ENCODE data around the gene WDPCP.
"Not testable (repeated sequence)": the region's sequence is repeated elsewhere in the genome, so short reads cannot be mapped to it uniquely, and the experiment has no call there.

Gene WDPCP

GRCh38 chr2:63121055-63121834, 467.0 kb downstream of the WDPCP start:
- DNase-seq (ENCODE audit: low read depth in 2 of 2): no peak

GRCh38 chr2:63118821-63119220, 469.5 kb downstream of the WDPCP start:
- DNase-seq (ENCODE audit: low read depth in 2 of 2): no peak

- no peak for DNase-seq (ENCODE audit: low read depth in 2 of 2)
Measured at GRCh38 chr2:63104482-63104881, 483.8 kb downstream of the WDPCP start.

GRCh38 chr2:63101954-63102353, 486.3 kb downstream of the WDPCP start:
- no peak for DNase-seq (ENCODE audit: low read depth in 2 of 2)

- no peak for DNase-seq (ENCODE audit: low read depth in 2 of 2)
Measured at GRCh38 chr2:63099032-63099431, 489.2 kb downstream of the WDPCP start.

GRCh38 chr2:63096491-63096890, 491.8 kb downstream of the WDPCP start:
- no peak for DNase-seq (ENCODE audit: low read depth in 2 of 2)

GRCh38 chr2:63093502-63093901, 494.8 kb downstream of the WDPCP start:
- DNase-seq (ENCODE audit: low read depth in 2 of 2): no peak

GRCh38 chr2:63092857-63093256, 495.4 kb downstream of the WDPCP start:
- DNase-seq (ENCODE audit: low read depth in 2 of 2): no peak

GRCh38 chr2:63092401-63092800, 495.9 kb downstream of the WDPCP start:
- no peak for DNase-seq (ENCODE audit: low read depth in 2 of 2)

GRCh38 chr2:63086687-63087086, 501.6 kb downstream of the WDPCP start:
- DNase-seq (ENCODE audit: low read depth in 2 of 2): no peak

- no peak for DNase-seq (ENCODE audit: low read depth in 2 of 2)
Measured at GRCh38 chr2:63081404-63081803, 506.9 kb downstream of the WDPCP start.

- DNase-seq (ENCODE audit: low read depth in 2 of 2): no peak
Measured at GRCh38 chr2:63078852-63079606, 509.2 kb downstream of the WDPCP start.

- DNase-seq (ENCODE audit: low read depth in 2 of 2): not testable (repeated sequence)
Measured at GRCh38 chr2:63074399-63074798, 513.9 kb downstream of the WDPCP start.

GRCh38 chr2:63073994-63074393, 514.3 kb downstream of the WDPCP start:
- DNase-seq (ENCODE audit: low read depth in 2 of 2): no peak

GRCh38 chr2:63071664-63072063, 516.6 kb downstream of the WDPCP start:
- DNase-seq (ENCODE audit: low read depth in 2 of 2): no peak

Data from stimulated activated CD4-positive, alpha-beta T cell treated with anti-CD3 and anti-CD28 coated beads, Interleukin-12 subunit alpha, Interleukin-12 subunit beta, amount 100 ng/mL, for 24 hours (primary cell).